ENCODE results near the gene BNC2.

- TF ChIP-seq EZH2 (optimal IDR thresholded peaks at IDR 0.05; ENCODE audit: low read depth, low read length) (no peak), CTCF (IDR thresholded peaks at IDR 0.05; ENCODE audit: low read length) (no peak)
Measured at GRCh38 chr9:16433494-16433893, 437.0 kb downstream of the BNC2 start.

All from MM.1S (cell line).